IPS-18c (cell line): Measurements from ENCODE around the gene IFITM2.
"Not testable (repeated sequence)": the region's sequence is repeated elsewhere in the genome, so short reads cannot be mapped to it uniquely, and the experiment has no call there.

ENCODE experiments used
- H3K4me3 ChIP-seq: 2 replicates; pipeline ENCODE4 v1.7.0; 2013; ENCODE audit warnings: low read depth, mild to moderate bottlenecking, low read length, moderate library complexity; ENCODE audit not compliant: insufficient read depth
- H3K9me3 ChIP-seq: one replicate; pipeline ENCODE4 v1.6.1; 2013; ENCODE audit warnings: mild to moderate bottlenecking, low read length, moderate library complexity; ENCODE audit not compliant: control insufficient read depth, insufficient read depth

Gene IFITM2

DNA sequence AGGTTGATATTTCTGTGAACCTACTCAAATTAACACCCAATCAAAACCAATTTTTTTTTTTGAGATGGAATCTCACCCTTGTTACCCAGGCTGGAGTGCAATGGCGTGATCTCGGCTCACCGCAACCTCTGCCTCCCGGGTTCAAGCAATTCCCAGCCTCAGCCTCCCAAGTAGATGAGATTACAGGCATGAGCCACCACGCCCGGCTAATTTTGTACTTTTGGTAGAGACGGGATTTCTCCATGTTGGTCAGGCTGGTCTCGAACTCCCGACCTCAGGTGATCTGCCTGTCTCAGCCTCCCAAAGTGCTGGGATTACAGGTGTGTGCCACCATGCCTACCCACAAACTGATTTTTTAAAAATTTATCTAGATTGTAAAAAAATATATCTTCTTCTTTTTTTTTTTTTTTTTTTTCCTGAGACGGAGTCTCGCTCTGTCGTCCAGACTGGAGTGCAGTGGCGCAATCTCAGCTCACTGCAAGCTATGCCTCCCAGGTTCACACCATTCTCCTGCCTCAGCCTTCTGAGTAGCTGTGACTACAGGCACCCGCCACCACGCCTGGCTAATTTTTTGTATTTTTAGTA, 21.0 kb downstream of the IFITM2 start:
- H3K4me3 ChIP-seq, H3K9me3 ChIP-seq: not testable (repeated sequence)

GRCh38 chr11:329886-330253, 22.3 kb downstream of the IFITM2 start:
- H3K4me3 ChIP-seq, result no peak overlapping the region
- H3K9me3 ChIP-seq, result no peaks in the 10 kb centered on the region

DNA sequence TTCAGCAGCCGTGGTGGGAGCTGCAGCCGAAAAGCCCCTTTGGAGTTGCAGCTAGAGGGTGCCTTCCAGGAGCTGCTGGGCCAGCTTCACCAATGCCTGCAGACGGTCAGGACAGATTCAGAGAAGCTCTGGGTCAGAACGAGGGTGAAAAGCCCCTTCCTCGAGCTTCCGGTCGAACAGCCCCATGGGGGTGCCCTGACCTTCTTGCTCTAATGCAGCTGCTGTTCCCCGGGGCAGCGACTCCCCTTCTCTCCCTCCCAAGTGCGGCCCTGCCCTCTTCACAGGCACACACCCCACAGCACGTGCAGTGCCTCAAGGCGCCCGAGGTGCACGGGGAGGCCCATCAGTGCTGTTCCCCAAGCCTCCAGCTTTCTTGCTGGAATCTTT, 22.7 kb downstream of the IFITM2 start:
- Histone ChIP-seq H3K9me3 (no peaks in the 10 kb centered on the region), H3K4me3 (no peak overlapping the region)

GRCh38 chr11:330694-331357, 23.2 kb downstream of the IFITM2 start:
- H3K4me3 ChIP-seq, result no peak overlapping the region
- H3K9me3 ChIP-seq, result no peaks in the 10 kb centered on the region

DNA sequence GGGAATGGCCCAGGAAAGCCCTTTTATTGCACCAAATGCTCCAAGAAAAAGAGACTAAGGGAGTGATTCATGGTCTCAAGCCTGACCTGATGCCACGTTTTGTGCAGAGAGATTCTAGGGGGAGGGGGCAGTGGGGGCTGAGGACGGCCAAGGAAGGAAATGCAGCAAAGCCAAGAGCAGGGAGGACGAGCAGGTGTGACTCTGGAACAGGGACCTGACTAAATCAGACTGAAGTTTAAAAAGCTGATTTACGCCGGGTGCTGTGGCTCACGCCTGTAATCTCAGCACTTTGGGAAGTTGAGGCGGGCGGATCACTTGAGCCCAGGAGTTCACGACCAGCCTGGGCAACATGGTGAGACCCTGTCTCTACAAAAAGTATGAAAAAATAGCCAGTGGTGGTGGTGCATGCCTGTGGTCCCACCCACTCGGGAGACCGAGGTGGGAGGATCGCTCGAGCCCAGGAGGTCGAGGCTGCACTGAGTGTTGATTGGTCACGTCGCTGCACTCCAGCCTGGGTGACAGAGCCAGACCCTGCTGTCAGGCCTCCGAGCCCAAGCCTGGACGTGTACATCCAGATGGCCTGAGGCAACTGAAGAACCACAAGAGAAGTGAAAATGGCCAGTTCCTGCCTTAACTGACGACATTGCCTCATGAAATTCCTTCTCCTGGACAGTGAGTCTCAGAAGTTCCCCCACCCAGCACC, 23.9 kb downstream of the IFITM2 start:
- Histone ChIP-seq H3K9me3 (no peaks in the 10 kb centered on the region), H3K4me3 (no peak overlapping the region)

DNA sequence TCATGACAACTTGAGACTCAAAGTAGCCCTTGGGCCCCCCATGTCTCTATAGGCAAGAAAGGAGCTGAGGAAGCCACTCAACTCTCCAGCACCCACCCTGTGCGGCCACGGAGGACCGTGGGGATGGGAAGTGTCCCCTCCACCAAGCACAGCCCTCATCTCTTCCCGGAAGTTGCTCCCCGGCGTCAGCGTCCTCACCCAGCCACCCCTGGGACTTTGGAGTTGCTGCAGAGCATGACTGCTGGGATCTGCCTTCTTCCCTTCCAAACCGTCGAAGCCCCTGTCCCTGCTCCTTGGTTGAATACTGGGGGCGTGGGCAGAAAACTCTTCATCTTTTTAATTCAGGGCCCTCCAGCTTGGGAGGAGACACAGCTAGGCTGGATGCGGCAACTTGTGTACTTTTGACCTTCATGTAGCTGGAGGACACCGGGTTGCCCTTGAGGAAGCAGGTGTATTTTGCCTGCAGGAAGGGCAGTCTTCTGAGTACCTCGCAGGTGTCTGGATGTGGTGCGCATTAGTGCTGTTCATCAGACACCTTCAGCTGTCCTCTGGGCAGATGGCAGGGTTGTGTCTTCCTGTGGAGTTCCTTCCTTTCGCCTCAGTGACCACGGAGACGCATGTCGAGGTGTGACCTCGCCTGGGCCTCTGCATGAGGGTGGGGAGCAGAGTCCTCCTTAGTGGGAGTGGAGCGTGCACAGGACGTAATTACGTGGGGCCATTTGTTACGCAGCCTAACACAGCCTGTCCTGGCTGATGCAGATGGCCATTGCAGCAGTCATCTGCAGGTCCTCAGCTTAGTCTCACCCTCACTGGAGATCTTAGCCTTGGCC, 25.2 kb downstream of the IFITM2 start:
- no peak overlapping the region for H3K4me3 ChIP-seq
- H3K9me3 ChIP-seq, result no peaks in the 10 kb centered on the region

DNA sequence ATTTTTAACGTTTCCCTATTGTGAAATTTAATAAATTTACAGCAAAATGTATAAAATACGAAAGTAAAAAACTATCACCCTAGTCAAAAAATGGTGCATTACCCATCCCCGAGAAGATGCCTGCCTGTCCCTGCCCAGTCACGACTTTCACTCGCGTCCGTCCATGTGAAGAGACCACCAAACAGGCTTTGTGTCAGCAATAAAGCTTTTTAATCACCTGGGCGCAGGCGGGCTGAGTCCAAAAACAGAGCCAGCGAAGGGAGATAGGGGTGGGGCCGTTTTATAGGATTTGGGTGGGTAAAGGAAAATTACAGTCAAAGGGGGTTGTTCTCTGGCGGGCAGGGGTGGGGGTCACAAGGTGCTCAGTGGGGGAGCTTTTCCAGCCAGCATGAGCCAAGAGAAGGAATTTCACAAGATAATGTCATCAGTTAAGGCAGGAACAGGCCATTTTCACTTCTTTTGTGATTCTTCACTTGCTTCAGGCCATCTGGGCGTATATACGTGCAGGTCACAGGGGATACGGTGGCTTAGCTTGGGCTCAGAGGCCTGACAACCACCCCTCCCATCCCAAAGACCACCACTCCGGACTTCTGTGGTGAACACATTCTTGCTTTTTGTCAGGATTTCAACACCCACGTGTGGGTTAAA, 26.1 kb downstream of the IFITM2 start:
- H3K9me3 ChIP-seq, H3K4me3 ChIP-seq: not testable (repeated sequence)

GRCh38 chr11:334264-334994, 26.8 kb downstream of the IFITM2 start:
- no peak overlapping the region; the same call in none of the 2 replicates for H3K4me3 ChIP-seq
- no peaks in the 10 kb centered on the region for H3K9me3 ChIP-seq

DNA sequence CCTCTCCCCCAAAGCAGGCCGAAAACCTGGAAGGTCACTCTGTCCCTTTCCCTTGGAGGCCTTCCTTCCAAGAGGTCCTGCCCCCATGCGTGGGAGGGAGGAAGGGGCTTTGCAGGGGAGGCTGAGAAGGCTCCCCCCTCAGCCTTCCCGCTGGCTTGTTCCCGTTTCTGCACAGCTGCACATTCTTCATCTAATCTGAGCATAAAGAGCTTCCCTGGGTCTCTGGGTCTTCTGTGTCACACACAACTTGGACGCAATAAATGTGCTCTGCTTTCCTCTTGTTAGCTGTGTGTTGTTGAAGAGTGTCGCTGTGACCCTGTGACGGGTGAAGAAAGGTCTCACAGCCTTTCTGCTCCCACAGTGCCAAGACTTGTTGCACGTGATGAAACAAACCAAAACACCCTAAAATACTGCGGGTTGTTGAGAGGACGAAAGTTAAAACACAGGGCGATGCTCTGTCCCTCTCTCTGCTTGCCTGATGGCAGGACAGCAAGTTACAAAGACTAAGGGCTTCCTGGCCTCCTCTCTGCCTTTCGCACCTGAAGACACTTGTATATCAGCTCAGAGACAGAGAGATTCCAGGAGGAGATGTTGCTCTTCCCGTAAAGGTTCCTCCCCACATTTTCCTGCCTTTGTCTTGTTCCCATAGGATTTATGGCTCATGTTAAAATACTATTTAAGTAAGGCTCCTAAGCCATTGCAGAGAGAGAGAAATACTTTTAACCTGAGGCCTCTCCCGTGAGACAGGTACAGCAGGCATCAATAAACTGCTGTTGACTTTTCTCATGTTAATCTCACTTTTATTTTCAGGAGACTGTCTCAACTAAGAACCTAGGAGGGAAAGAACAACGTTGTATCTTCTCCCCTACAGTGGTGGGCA, 28.4 kb downstream of the IFITM2 start:
- Histone ChIP-seq H3K4me3 (no peak overlapping the region), H3K9me3 (no peaks in the 10 kb centered on the region)

DNA sequence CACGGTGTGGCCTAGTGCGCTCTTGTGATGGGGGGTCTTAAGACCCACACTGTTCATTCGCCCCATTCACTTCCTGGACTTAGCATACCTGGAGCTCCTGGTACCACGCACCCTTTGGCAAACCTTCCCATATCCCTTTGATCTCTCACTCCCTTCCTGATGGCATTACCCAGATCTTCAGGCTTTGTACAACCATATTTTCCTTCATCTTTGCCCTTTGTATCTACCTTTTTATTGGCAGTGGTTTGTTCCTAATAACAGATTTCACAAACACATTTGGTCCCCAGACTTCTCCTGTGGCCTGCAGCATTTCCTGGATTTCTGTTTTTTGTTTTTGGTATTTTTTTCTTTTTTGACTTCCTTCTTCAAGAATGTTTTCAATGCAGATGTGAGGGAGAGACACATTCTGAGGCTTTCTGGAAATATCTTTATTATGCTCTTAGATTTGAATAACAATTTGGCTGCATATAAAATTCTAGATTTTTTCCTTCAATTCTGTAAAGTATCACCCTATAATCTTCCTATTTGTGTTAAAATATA, 29.1 kb downstream of the IFITM2 start:
- H3K9me3 ChIP-seq, result no peaks in the 10 kb centered on the region

DNA sequence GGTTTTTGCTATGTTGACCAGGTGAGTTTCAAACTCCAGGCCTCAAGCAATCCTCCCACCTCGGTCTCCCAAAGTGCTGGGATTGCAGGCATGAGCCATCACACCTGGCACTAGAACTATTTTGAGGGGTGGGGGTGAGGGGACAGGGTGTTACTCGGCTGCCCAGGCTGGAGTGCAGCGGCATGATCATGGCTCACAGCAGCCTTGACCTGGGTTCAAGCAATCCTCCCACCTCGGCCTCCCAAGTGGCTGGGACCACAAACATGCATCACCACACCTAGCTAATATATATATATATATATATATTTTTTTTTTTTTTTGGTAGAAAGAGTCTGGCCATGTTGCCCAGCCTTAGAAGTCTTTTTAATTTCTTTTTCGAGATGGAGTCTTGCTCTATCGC, 30.1 kb downstream of the IFITM2 start:
- Histone ChIP-seq H3K9me3 (no peaks in the 10 kb centered on the region), H3K4me3 (no peak overlapping the region)

More for the DNA sequence above, 29.1 kb downstream of the IFITM2 start:
- H3K4me3 ChIP-seq, result no peak overlapping the region

GRCh38 chr11:339963-340362, 32.3 kb downstream of the IFITM2 start:
- Histone ChIP-seq H3K4me3 (no peak overlapping the region), H3K9me3 (no peaks in the 10 kb centered on the region)

DNA sequence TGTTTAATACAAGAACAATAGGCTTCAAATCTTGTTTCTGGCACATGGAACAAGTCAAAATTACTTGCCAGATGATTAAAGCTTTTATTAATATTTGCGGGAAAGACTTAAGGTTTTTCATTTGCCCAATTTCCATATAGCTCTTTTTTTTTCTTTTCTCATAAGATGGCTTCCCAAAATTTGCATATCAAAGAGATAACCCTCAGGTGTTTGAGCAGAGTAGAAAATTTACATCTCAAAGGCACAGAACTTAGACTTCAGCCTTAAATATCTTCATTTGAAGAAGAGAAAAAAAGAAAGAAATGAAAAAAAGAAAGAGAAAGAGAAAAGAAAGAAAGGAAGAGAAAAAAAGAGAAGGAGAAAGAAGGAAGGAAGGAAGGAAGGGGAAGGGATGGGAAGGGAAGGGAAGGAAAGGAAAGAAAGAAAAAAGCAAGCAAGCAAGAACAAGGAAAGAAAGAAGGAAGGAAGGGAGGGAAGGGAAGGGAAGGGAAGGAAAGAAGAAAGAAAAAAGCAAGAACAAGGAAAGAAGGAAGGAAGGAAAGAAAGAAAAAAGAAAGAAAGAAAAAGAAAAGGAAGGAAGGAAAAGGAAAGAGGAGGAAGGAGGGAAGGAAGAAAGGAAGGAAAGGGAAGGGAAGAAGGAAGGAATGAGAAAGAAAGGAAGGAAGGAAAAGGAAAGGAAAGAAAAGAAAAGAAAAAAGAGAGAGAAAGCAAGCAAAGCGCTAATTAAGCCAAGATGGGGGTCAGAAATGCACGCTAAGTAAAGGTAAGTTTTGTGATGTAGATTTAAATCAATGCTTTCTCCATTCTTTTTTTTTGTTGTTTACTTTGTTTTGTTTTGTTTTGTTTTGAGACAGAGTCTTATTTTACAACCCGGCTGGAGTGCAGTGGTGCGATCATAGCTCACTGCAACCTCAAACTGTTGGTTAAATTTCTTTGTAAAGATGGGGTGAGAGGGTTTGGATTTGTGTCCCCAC, 33.2 kb downstream of the IFITM2 start:
- H3K4me3 ChIP-seq, result no peak overlapping the region
- no peaks in the 10 kb centered on the region for H3K9me3 ChIP-seq

DNA sequence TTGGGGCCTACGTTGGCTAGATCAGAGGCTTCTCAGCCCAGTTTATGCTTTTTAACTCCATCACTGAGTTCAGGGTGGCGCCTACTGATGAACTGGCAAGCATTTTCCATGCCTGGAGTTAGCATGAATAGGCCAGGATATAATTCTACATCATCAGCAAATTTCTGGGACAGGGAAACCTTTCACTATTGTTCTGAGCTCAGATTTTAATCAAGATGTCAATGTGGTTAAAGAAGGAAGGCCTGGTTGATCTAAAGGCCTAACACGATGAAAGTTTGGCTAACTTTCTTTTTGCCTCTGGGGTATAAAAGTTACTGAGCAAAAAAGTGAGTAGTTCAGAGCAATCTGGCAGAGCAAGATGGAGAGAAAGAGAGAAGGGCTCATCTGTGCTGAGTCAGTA, 34.7 kb downstream of the IFITM2 start:
- no peaks in the 10 kb centered on the region for H3K9me3 ChIP-seq
- H3K4me3 ChIP-seq, result no peak overlapping the region
